Mammary epithelial cell (primary cell): Measurements from ENCODE around the gene CARMIL3.

Experiments used
- CTCF ChIP-seq, 2 donors: IDR thresholded peaks in 1 of 2; conservative IDR thresholded peaks in 1 of 2; 2 replicates each; pipeline ENCODE4 v1.5.1; 2011 to 2012; ENCODE audit warnings: inconsistent platforms in 2 of 2, low read length in 2 of 2, mild to moderate bottlenecking in 2 of 2, control low read depth in 1 of 2, low read depth in 1 of 2; ENCODE audit not compliant: insufficient read depth in 1 of 2; ENCODE audit errors: extremely low read depth in 1 of 2
- EZH2 ChIP-seq: IDR thresholded peaks from 2 replicates; pipeline ENCODE4 v1.6.1; 2012; ENCODE audit warnings: low read length, inconsistent platforms, borderline replicate concordance

DNA sequence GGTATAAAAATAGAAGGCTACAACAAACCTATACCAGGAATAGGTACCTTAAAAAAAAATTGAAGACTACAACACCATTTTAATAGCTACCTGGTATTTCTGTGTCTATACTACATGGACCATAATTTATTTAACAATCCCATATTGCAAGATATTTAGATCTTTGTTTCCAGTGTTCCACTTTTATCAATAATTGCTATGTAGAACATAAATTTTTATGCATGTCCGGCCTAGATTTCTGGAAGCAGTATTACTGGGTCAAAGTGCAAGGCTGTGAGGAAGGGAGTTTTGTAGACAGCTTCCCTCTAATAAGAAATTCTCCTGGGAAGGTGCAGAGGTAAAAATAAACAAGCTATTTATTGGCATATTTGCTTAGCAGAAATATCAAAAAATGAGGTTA lies 58.7 kb downstream of the CARMIL3 start:
- TF ChIP-seq CTCF (conservative IDR thresholded peaks at IDR 0.05 in 1 of 2, IDR thresholded peaks at IDR 0.05 in 1 of 2; ENCODE audit: extremely low read depth in 1 of 2, insufficient read depth in 1 of 2, low read depth in 1 of 2, low read length in 2 of 2) = no peak
- TF ChIP-seq EZH2 = no peak
